Activated CD4-positive, alpha-beta T cell treated with anti-CD3 and anti-CD28 coated beads for 36 hours (primary cell): ENCODE results near the gene QRFPR. TPM values are rescaled to one million over a fixed set of nuclear protein-coding genes. Genes with fewer than 3 reads are reported as not detected.

ENCODE experiments used
- ATAC-seq: fragments of 200-7000 bp; cut with Tn5 transposase; one replicate; pipeline ENCODE4 v1.10.0; 2021; ENCODE audit warnings: mild to moderate bottlenecking, moderate library complexity
- CTCF ChIA-PET: fragments of 350-600 bp; sonication (Branson Sonifier 250); formaldehyde crosslinking; loops from one replicate; lab custom pipeline; 2021; ENCODE audit warnings: antibody characterized with exemption; lab: Charles Lee
- POLR2A ChIA-PET: fragments of 350-600 bp; sonication (Branson Sonifier 250); formaldehyde crosslinking; loops from one replicate; lab custom pipeline; 2021; ENCODE audit warnings: antibody characterized with exemption, inconsistent platforms; lab: Charles Lee
- DNase-seq: peaks from one replicate; pipeline ENCODE4 v3.0.0-alpha.2; 2020
- H3K27ac Mint-ChIP-seq: one replicate; pipeline ENCODE4 v1.8.0; 2021; ENCODE audit warnings: mixed read lengths
- H3K27me3 Mint-ChIP-seq: one replicate; pipeline ENCODE4 v1.8.0; 2021; ENCODE audit warnings: mixed read lengths
- H3K36me3 Mint-ChIP-seq: one replicate; pipeline ENCODE4 v1.8.0; 2021; ENCODE audit warnings: low read depth, mixed read lengths
- H3K4me1 Mint-ChIP-seq: one replicate; pipeline ENCODE4 v1.8.0; 2021; ENCODE audit warnings: mixed read lengths
- H3K4me3 Mint-ChIP-seq: one replicate; pipeline ENCODE4 v1.8.0; 2021; ENCODE audit warnings: mild to moderate bottlenecking, moderate library complexity, mixed read lengths
- H3K9me3 Mint-ChIP-seq: one replicate; pipeline ENCODE4 v1.8.0; 2021; ENCODE audit warnings: low read depth, mixed read lengths
- intact Hi-C, 2 experiments: fragments of 100-400 bp; cut with DNase I in 1 of 2; cut with micrococcal nuclease in 1 of 2; formaldehyde crosslinking; loops; one replicate each; pipeline versions ENCODE4 v1.14.2 to v1.15.1; 2022 to 2024; cut with DNase I, micrococcal nuclease
- total RNA-seq, 2 experiments: library from RNA; stranded (reverse); gene quantifications; one replicate each; pipeline ENCODE4 v1.2.3, GENCODE V29; 2021

The QRFPR gene
- total RNA-seq, 2 experiments from 2014 or later: not detected

- DNase-seq: no peak
- POLR2A ChIA-PET: no interaction called here
- intact Hi-C loops: no loop called here
- no peak overlapping the region for H3K4me3 Mint-ChIP-seq
- H3K36me3 Mint-ChIP-seq: no peaks in the 10 kb centered on the region
- H3K27me3 Mint-ChIP-seq: peaks cover 54% of the 10 kb centered on the region
- peaks cover 6% of the 10 kb centered on the region for H3K4me1 Mint-ChIP-seq
- no peak for ATAC-seq
- H3K9me3 Mint-ChIP-seq: no peaks in the 10 kb centered on the region
- H3K27ac Mint-ChIP-seq: no peak overlapping the region
- CTCF ChIA-PET: no interaction called here
Observed at GRCh38 chr4:121377076-121377475, 3.7 kb downstream of the QRFPR start.

DNA sequence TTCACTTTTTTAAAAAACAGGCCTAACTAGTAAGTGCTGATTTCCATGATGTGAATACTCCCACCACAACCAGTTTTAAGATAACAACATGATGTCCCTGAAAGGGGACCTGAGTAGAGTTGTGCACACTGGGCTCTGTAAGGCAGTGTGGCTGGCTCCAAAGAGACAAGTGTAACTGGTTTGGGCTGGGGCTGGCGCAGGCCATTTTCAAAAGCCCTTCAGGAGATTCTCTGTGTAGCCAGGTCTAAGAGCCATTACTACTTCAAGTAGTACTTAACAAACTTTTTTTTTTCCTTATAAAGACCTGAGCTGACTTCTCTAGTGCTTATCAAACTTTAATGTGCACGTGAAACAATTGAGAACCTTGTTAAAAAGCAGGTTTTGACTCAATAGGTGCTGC is 4.3 kb downstream of the QRFPR start:
- Mint-ChIP-seq H3K36me3 (no peaks in the 10 kb centered on the region), H3K27ac (no peak overlapping the region), H3K4me3 (no peak overlapping the region), H3K4me1 (peaks cover 6% of the 10 kb centered on the region), H3K9me3 (no peaks in the 10 kb centered on the region), H3K27me3 (peaks cover 53% of the 10 kb centered on the region)
- DNase-seq (no peak), ATAC-seq (no peak)
- ChIA-PET POLR2A (no interaction called here), CTCF (no interaction called here)
- intact Hi-C loops: no loop called here

DNA sequence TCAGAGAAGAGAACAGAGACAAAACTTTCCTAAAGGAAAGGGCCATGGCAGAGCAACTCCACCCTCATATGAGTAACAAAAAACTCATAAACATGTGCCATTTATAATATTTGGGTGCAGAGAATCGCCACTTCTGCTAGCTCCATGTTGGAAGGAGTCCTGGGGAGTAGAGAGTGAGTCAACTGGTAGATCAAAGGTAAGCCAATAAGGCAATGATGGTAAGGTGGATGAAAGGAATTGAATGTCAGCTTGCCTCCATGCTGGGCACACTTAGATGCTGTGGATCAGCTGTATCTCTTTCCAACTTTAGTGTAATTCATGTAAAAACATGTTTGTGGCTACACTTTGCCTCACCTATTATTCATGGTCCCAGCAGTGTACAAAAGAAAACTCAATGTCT is 4.7 kb downstream of the QRFPR start:
- ChIA-PET CTCF (no interaction called here), POLR2A (interaction anchor here (0.7 kb wide), 1 partner anchor 13 kb away, joined by 3 read pairs; no protein-coding TSS in a partner anchor)
- Mint-ChIP-seq H3K36me3 (no peaks in the 10 kb centered on the region), H3K9me3 (no peaks in the 10 kb centered on the region), H3K27ac (no peak overlapping the region), H3K4me3 (no peak overlapping the region), H3K4me1 (peaks cover 6% of the 10 kb centered on the region), H3K27me3 (peaks cover 50% of the 10 kb centered on the region)
- no peak for DNase-seq
- ATAC-seq: no peak
- intact Hi-C loops: no loop called here

DNA sequence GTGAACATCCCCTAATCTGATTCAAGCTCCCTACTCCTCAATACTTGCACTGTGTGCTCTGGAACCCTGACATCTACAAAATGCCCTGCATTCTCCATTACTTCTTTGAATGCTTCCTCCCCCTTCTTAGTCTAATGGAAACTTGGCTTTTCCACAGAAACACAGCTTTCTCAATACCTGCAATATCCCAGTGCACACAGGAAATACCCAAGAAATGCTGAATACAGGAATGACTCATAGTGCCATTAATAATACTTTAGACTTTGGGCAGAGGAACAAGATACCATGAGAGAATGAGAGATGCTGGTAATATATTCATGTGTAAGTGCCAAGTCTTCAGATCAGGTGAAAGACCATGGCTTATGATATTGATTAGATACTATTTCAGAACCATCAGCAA is 5.6 kb downstream of the QRFPR start:
- intact Hi-C loops: no loop called here
- no peak overlapping the region for H3K4me3 Mint-ChIP-seq
- peaks cover 46% of the 10 kb centered on the region for H3K27me3 Mint-ChIP-seq
- DNase-seq (no peak), ATAC-seq (no peak)
- no peaks in the 10 kb centered on the region for H3K36me3 Mint-ChIP-seq
- no peaks in the 10 kb centered on the region for H3K9me3 Mint-ChIP-seq
- ChIA-PET POLR2A (no interaction called here), CTCF (no interaction called here)
- peaks cover 5% of the 10 kb centered on the region for H3K4me1 Mint-ChIP-seq
- no peak overlapping the region for H3K27ac Mint-ChIP-seq

DNA sequence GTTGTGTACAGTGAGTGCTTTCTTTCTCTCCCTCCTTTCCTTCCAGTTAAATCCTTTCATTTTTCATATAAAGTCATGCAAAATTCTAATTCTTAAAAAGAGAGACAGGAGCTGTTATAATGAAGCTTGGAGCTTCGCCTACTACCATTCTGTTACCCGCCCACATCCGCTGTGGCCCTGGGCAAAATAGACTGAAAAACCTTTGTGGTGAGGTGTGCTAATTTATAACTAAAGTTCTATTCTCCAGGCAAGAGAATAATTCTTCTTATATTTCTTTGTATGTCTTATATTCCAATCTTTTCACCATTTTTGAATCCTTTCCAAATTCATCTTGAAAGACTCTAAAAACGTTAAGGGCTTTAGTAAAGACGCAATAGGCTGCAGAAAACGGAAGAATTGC is 7.0 kb downstream of the QRFPR start:
- no peaks in the 10 kb centered on the region for H3K9me3 Mint-ChIP-seq
- DNase-seq: no peak
- ChIA-PET CTCF (interaction anchor here (0.6 to 1.4 kb wide), 5 partner anchors 36 to 282 kb away, joined by 3 to 6 read pairs (median 4); no protein-coding TSS in a partner anchor), POLR2A (no interaction called here)
- no peaks in the 10 kb centered on the region for H3K4me1 Mint-ChIP-seq
- intact Hi-C loops: loop anchor here (5.0 kb wide), 2 partner anchors 182 to 283 kb away; no protein-coding TSS in a partner anchor
- H3K4me3 Mint-ChIP-seq: no peak overlapping the region
- no peaks in the 10 kb centered on the region for H3K36me3 Mint-ChIP-seq
- H3K27me3 Mint-ChIP-seq: peaks cover 33% of the 10 kb centered on the region
- no peak for ATAC-seq
- H3K27ac Mint-ChIP-seq: no peak overlapping the region

DNA sequence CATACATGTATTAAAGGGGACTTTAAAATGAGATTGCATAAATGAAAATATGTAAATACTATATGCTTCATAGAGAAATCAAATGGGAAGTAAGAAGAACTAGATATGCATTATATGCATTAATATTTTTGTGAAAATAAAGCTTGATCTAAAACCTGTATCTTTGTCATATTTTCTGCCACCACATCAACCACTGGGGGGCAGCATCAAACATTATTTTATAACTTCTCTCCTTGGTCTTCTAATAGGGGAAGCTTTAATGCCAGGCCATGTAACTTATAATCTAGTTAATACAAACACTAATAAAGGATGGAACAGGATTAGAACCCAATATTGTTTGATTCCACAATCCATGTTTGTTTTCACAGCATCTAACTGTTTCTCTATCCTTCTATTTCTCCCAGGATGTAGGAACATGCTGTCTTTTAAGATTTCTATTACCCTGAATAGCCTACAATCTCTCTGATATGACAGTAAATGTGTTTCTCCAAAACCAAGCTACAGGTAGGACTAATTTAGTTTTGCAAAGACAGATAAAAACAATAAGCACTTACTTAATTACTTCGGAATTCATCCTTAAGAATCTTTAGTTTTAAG is 10.0 kb downstream of the QRFPR start:
- CTCF ChIA-PET: interaction anchor here (0.5 to 2.2 kb wide), 25 partner anchors 9 to 1948 kb away, joined by 3 to 12 read pairs (median 4); no protein-coding TSS in a partner anchor
- Mint-ChIP-seq H3K9me3 (no peaks in the 10 kb centered on the region), H3K36me3 (no peaks in the 10 kb centered on the region), H3K27ac (no peak overlapping the region), H3K27me3 (peaks cover 20% of the 10 kb centered on the region), H3K4me1 (no peaks in the 10 kb centered on the region), H3K4me3 (no peak overlapping the region)
- intact Hi-C loops: loop anchor here (1.0 to 5.0 kb wide), 4 partner anchors 179 to 355 kb away; no protein-coding TSS in a partner anchor
- POLR2A ChIA-PET: no interaction called here
- no peak for ATAC-seq
- DNase-seq: peak; percentile 64

DNA sequence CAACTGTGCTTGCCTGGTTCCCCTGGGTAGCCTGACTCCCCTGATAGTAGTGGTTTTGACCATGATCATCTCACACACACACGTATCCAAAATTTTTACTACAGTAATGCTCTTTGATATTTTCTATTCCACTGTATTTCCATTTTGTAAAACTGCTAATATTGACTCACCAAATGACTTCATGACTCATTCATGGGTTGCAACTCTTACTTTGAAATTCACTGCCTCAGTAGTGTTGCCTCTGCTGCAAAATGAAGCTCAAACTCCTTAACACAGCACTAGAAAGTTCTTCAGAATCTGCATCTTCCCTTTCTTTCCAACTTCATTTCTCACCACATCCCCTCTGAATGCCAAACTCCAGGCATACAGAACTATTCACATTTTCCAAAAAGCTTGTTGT is 20.3 kb downstream of the QRFPR start:
- Mint-ChIP-seq H3K4me3 (no peak overlapping the region), H3K27me3 (peaks cover 18% of the 10 kb centered on the region), H3K27ac (no peak overlapping the region), H3K9me3 (no peaks in the 10 kb centered on the region), H3K36me3 (no peaks in the 10 kb centered on the region), H3K4me1 (peaks cover 5% of the 10 kb centered on the region)
- ATAC-seq: no peak
- no peak for DNase-seq
- intact Hi-C loops: no loop called here
- ChIA-PET CTCF (interaction anchor here (0.8 kb wide), 1 partner anchor 276 kb away, joined by 3 read pairs; no protein-coding TSS in a partner anchor), POLR2A (no interaction called here)

DNA sequence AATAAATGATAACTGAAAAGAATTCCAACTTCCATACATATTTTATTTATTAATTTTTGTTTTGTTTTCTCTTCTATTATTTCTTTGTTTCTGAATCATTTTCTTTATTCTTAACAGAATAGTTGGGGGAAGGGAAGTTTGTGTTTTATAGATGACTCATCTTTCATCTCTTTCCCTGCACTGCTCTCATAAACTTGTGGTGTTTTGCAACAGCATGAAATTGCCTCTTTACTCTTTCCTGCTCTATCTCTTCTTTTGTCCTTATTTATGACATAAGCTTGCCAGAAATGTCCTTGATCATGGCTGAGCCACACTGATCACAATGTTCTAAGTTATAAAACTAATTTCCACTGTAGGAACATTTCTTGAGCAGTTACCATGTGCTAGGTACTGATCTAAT is 22.3 kb downstream of the QRFPR start:
- no peak for ATAC-seq
- peaks cover 5% of the 10 kb centered on the region for H3K4me1 Mint-ChIP-seq
- DNase-seq: no peak
- H3K4me3 Mint-ChIP-seq: no peak overlapping the region
- H3K27ac Mint-ChIP-seq: no peak overlapping the region
- POLR2A ChIA-PET: no interaction called here
- no peaks in the 10 kb centered on the region for H3K36me3 Mint-ChIP-seq
- CTCF ChIA-PET: no interaction called here
- H3K9me3 Mint-ChIP-seq: peaks cover 10% of the 10 kb centered on the region
- H3K27me3 Mint-ChIP-seq: peaks cover 34% of the 10 kb centered on the region
- intact Hi-C loops: no loop called here

- Mint-ChIP-seq H3K27ac (no peak overlapping the region), H3K9me3 (peaks cover 13% of the 10 kb centered on the region), H3K4me1 (no peaks in the 10 kb centered on the region), H3K4me3 (no peak overlapping the region), H3K36me3 (no peaks in the 10 kb centered on the region), H3K27me3 (peaks cover 54% of the 10 kb centered on the region)
- CTCF ChIA-PET: interaction anchor here (0.6 kb wide), 1 partner anchor 18 kb away, joined by 3 read pairs; no protein-coding TSS in a partner anchor
- intact Hi-C loops: no loop called here
- DNase-seq: no peak
- POLR2A ChIA-PET: no interaction called here
- ATAC-seq: no peak
Observed at GRCh38 chr4:121353213-121353612, 27.6 kb downstream of the QRFPR start.

DNA sequence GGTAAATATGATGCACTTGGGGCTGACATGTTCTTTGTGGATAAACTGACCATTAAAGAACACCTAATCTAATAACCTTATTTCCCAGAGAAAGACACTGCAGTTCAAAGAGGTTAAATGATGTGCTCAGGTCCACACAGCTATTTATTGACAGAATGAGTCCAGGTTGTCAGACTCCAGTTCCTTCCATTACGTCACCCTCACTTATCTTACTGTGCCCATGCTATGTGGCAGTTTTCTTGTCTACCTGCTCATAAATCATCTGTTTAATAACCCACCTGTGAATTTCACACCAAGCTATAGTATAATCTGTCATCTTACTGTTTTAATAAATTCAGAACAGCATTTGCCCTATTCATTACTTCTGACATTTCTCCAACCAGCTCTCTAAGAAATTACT is 36.7 kb downstream of the QRFPR start:
- Mint-ChIP-seq H3K9me3 (no peaks in the 10 kb centered on the region), H3K36me3 (no peaks in the 10 kb centered on the region), H3K27me3 (peaks cover 14% of the 10 kb centered on the region), H3K4me3 (no peak overlapping the region), H3K4me1 (no peaks in the 10 kb centered on the region), H3K27ac (no peak overlapping the region)
- ChIA-PET CTCF (interaction anchor here (1.0 kb wide), 1 partner anchor 16 kb away, joined by 3 read pairs; no protein-coding TSS in a partner anchor), POLR2A (no interaction called here)
- ATAC-seq: no peak
- intact Hi-C loops: no loop called here
- DNase-seq: no peak

DNA sequence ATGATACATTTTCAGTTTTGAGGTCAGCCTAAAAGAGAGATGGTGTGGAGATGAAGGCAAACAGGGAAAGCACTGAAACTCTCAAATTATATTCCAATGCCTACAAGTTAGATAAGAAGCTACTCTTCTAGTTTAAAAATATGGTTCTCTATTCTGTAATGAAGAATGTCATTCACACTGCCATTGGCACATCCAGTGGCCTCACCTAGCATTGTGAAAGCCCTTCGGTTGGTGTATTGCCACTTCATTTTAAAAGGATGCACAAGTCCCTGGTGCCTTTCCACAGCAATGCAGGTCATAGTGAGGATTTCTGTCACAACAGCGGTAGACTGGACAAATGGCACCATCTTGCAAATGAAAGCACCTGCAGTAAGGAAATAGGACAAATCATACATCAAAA is 40.6 kb downstream of the QRFPR start:
- ATAC-seq: no peak
- CTCF ChIA-PET: interaction anchor here (0.7 kb wide), 1 partner anchor 31 kb away, joined by 3 read pairs; no protein-coding TSS in a partner anchor

DNA sequence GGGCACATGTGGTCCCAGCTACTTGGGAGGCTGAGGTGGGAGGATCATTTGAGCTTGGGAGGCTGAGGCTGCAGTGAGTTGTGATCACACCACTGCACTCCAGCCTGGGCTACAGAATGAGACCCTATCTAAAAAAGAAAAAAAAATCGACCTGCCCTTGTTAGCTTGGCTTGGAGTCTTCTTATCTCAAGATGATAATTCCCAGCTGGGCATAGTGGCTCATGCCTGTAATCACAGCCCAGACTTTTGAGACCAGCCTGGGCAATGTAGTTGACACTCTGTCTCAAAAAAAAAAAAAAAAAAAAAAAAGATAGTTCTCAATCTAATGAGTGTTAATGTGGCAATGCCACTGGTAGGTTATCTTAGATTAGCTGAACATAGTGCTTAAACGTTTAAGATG is 41.0 kb downstream of the QRFPR start:
- Mint-ChIP-seq H3K27me3 (peaks cover 8% of the 10 kb centered on the region), H3K27ac (no peak overlapping the region), H3K36me3 (no peaks in the 10 kb centered on the region), H3K4me3 (no peak overlapping the region), H3K4me1 (peaks cover 4% of the 10 kb centered on the region), H3K9me3 (no peaks in the 10 kb centered on the region)
- ATAC-seq (no peak), DNase-seq (no peak)
- POLR2A ChIA-PET: no interaction called here
- CTCF ChIA-PET: interaction anchor here (0.7 kb wide), 1 partner anchor 31 kb away, joined by 3 read pairs; no protein-coding TSS in a partner anchor
- intact Hi-C loops: no loop called here

More for the DNA sequence above, 40.6 kb downstream of the QRFPR start:
- H3K4me1 Mint-ChIP-seq: peaks cover 4% of the 10 kb centered on the region
- POLR2A ChIA-PET: no interaction called here
- intact Hi-C loops: no loop called here
- no peak for DNase-seq
- H3K36me3 Mint-ChIP-seq: no peaks in the 10 kb centered on the region
- H3K27ac Mint-ChIP-seq: no peak overlapping the region
- no peak overlapping the region for H3K4me3 Mint-ChIP-seq
- peaks cover 8% of the 10 kb centered on the region for H3K27me3 Mint-ChIP-seq
- H3K9me3 Mint-ChIP-seq: no peaks in the 10 kb centered on the region
